GM19397 (cell line): ENCODE data around the gene GAL3ST3.
"Not testable (repeated sequence)": the region's sequence is repeated elsewhere in the genome, so short reads cannot be mapped to it uniquely, and the experiment has no call there.

Experiments
- ATAC-seq: cut with Tn5 transposase; IDR thresholded peaks from one replicate; pipeline ENCODE4 v1.9.1; 2021; ENCODE audit warnings: mild to moderate bottlenecking, moderate library complexity; ENCODE audit not compliant: unreplicated experiment

Gene GAL3ST3, protein sequence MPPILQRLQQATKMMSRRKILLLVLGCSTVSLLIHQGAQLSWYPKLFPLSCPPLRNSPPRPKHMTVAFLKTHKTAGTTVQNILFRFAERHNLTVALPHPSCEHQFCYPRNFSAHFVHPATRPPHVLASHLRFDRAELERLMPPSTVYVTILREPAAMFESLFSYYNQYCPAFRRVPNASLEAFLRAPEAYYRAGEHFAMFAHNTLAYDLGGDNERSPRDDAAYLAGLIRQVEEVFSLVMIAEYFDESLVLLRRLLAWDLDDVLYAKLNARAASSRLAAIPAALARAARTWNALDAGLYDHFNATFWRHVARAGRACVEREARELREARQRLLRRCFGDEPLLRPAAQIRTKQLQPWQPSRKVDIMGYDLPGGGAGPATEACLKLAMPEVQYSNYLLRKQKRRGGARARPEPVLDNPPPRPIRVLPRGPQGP

GRCh38 chr11:66048547-66049323 lies at the start of gene GAL3ST3:
GAL3ST3 (minus strand) TSS chr11:66049161; CDS start chr11:66045415, 3,746 bp downstream.
- ATAC-seq, result no peak

DNA sequence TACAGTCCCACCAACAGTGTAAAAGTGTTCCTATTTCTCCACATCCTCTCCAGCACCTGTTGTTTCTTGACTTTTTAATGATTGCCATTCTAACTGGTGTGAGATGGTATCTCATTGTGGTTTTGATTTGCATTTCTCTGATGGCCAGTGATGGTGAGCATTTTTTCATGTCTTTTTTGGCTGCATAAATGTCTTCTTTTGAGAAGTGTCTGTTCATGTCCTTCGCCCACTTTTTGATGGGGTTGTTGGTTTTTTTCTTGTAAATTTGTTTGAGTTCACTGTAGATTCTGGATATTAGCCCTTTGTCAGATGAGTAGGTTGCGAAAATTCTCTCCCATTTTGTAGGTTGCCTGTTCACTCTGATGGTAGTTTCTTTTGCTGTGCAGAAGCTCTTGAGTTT lies 43.2 kb upstream of the GAL3ST3 start:
- ATAC-seq, result not testable (repeated sequence)

DNA sequence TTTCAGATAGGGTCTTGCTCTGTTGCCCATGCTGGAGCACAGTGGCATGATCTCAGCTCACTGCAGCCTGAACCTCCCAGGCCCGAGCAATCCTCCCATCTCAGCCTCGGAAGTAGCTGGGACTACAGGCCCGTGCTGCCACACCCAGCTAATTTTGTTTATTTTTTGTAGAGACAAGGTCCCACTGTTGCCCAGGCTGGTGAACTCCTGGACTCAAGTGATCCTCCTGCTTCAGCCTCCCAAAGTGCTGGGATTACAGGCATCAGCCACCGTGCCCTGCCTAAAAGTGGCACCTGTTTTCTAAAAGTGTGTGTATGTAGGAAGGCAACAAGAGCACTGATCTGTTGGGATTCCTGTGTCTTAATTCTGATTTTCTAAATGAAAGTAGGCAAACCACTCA lies 41.3 kb upstream of the GAL3ST3 start:
- ATAC-seq, result no peak

GRCh38 chr11:66089067-66089466 lies 40.1 kb upstream of the GAL3ST3 start:
- no peak for ATAC-seq

DNA sequence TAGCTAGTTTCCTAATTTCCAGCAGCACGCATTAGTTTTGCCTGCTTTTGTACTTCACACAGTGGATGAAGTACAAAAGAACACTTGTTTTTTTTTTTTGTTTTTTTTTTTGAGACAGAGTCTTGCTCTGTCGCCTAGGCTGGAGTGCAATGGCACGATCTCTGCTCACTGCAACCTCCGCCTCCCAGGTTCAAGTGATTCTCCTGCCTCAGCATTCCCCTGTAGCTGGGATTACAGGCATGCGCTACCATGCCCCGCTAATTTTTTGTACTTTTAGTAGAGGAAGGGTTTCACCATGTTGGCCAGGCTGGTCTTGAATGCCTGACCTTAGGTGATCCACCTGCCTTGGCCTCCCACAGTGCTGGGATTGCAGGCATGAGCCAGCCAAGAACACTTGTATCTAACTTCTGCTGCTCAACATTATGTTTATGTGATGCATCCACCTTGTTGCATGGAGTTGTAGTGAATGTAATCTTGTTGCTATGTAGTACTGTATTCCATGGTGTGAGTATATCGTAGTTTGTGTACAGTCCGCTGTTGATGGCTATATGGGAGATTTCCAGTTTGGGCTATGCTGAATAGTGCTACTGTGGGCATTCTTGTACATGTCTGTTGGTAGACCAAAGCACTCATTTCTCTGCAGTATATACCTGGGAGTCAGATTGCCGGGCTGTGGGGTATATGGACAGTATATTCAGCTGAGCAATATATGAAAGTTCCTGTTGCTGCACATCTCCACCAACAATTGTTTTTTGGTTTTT lies 38.4 kb upstream of the GAL3ST3 start:
- no peak for ATAC-seq

DNA sequence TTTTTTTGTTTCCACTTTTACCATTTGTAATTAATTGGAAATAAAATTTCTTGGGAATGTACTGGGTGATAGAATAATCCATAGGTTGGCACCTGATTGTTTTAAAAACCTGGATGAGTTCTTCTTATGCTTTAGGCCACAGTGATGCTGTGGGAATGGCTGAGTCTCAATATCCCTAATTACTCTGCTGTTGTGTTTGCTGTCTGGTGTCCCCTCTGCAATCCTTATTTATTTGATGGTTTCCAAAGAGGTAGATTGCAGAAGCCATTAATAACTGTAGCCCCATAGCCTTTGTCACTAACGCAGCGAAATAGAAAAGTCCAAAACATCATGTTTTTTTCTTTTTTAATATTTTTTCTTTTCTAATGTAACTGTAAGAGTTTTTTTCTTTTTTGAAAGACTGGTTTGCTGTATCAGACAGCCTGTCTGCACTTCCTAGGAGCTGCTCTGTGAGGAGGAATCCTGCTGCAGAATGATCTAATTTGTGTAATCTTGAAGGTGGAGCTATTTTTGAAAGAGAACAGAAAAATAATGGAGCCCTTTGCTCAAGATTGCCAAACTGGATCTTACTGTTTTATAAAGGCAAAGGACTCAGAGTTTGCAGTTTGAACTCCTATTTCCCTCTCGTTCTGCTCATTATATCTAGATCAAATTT lies 36.0 kb upstream of the GAL3ST3 start:
- ATAC-seq, result no peak

- ATAC-seq, result no peak
Measured at GRCh38 chr11:66083767-66084166, 34.8 kb upstream of the GAL3ST3 start.

GRCh38 chr11:66082946-66083698 lies 34.2 kb upstream of the GAL3ST3 start:
- ATAC-seq, result no peak

GRCh38 chr11:66081505-66081904 lies 32.5 kb upstream of the GAL3ST3 start:
- peak; percentile 73 for ATAC-seq

DNA sequence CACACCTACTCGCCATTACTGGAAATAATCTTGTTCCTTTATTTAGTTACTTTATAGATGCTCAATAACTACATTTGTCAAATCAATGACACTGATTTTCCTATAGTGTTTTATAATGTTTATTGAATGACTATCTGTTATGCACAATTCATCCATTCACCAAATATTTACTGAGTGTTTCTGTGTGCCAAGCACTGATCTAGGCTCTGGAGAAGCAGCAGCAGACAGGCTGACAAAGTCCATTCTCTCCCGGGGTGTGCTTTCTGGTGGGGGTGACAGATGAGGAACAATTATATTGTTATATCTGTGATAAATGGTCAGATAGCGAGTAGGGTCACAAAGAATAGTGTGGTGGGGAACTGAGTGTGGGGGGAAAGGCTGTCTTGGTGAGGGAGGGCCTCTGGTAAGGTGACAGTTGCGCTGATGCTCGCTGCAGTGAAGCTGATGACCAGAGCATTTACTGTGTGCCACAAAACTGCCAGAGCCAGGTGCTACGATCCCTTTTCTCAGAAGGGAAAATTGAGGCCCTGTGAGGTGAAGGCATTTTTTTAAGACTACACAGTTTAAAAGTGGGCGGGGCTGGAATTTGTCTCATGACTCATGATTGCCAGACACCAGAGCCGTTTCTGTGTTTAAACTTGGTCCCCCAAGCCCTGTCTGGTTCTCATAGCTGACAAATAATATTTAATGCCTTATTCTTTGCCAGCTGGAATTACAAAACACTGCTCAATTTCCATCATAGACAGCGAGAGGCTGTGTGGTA lies 31.3 kb upstream of the GAL3ST3 start:
- no peak for ATAC-seq

DNA sequence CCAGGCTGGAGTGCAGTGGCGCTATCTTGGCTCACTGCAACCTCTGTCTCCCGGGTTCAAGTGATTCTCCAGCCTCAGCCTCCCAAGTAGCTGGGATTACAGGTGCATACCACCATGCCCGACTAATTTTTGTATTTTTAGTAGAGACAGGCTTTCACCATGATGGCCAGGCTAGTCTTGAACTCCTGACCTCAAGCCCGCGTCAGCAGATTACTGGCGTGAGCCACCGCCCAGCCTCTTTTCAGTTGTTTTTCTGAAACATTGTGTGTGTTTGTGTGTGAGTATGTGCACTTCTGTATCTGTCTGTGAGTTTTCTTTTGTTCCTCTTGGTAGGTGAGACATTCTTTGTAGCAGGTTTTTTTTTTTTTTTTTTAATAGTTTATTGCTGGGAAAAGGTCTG lies 30.0 kb upstream of the GAL3ST3 start:
- ATAC-seq, result not testable (repeated sequence)

- no peak for ATAC-seq
Measured at GRCh38 chr11:66077927-66078326, 29.0 kb upstream of the GAL3ST3 start.

- ATAC-seq, result no peak
Measured at GRCh38 chr11:66076561-66076960, 27.6 kb upstream of the GAL3ST3 start.

DNA sequence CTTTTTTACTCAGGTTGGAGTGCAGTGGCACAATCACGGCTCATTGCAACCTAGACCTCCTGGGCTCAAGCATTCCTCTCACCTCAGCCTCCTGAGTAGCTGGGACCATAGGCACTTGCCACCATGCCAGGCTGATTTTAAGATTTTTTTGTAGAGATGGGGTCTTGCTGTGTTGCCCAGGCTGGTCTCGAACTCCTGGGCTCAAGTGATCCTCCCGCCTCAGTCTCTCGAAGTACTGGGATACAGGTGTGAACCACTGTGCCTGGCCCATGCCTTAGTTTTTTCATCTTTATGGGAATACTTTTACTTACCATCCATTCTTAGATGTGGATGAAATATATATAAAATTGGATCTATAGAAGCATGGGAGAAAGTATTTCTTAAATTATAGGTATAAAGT lies 26.3 kb upstream of the GAL3ST3 start:
- no peak for ATAC-seq

DNA sequence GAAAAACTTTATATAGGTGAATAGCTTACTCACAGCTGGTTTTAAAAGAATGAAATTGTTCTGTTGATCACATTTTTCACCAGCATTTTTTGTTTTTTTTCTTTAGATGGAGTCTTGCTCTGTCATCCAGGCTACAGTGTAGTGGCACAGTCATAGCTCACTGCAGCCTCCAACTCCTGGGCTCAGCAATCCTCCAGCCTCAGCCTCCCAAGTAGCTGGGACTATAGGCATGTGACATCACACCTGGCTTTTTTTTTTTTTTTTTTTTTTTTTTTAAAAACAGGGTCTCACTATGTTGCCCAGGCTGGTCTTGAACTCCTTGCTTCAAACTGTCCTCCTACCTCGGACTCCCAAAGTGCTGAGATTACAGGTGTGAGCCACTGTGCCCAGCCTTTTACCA lies 24.7 kb upstream of the GAL3ST3 start:
- ATAC-seq, result no peak

DNA sequence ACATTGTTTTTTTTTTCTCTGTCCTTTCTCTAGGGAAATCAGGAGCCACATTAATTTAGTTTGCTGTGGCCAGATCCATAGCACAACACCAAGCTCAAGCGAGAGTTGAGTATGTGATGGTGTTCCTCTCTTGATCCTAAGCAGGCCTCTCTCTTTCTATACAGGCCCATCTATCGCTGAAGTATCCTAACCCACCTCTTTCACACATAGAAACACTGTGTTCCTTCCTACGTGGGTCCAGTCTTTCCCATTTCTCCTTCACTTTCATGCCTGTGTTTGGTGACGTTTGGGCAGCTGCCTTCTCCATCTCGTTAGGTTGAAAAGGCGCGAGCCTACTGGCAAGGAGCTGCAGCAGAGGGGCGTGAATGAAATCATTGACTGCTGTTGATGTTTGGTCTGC lies 23.6 kb upstream of the GAL3ST3 start:
- no peak for ATAC-seq

GRCh38 chr11:66072081-66072480 lies 23.1 kb upstream of the GAL3ST3 start:
- ATAC-seq, result no peak

DNA sequence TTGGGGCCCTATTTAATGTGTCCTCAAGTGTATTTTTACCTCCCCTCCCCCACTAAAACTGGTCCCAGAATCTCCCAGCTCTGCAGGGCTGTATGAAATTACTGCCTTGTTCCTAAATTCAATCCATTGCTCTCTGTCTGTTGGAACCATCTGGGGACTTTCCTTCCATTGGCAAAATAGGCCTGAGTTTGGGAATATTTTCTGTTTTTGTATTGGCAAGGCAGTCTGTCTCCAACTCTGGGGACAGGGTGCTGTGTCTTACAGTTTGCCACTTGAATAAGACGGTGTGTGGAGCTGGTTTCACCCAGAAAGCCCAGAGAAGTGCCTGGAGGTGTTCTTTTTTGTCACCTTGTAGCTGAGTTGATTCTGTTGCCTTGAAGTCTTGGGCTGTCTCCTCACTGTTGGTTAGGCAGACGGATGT lies 22.4 kb upstream of the GAL3ST3 start:
- ATAC-seq, result no peak

GRCh38 chr11:66070604-66071380 lies 21.8 kb upstream of the GAL3ST3 start:
- ATAC-seq, result peak; percentile 21
